ENCODE data around the gene REV3L.
"Not testable (repeated sequence)": the region's sequence is repeated elsewhere in the genome, so short reads cannot be mapped to it uniquely, and the experiment has no call there.

Gene REV3L

GRCh38 chr6:111482959-111483735 lies at the start of gene REV3L:
Gene REV3L (minus strand): TSS chr6:111483218. CDS start chr6:111482888, 330 bp downstream.
- peak; percentile 85 to 89 for DNase-seq

GRCh38 chr6:111531185-111531584 lies 48.2 kb upstream of the REV3L start:
- DNase-seq, result no peak

- DNase-seq, result no peak
Observed at GRCh38 chr6:111530667-111531066, 47.6 kb upstream of the REV3L start.

GRCh38 chr6:111530218-111530617 lies 47.2 kb upstream of the REV3L start:
- DNase-seq, result no peak

GRCh38 chr6:111527367-111527766 lies 44.3 kb upstream of the REV3L start:
- DNase-seq, result no peak

- DNase-seq, result no peak
Observed at GRCh38 chr6:111524735-111525134, 41.7 kb upstream of the REV3L start.

GRCh38 chr6:111524252-111524651 lies 41.2 kb upstream of the REV3L start:
- peak in 1 of 2 donors; percentile 27 for DNase-seq

GRCh38 chr6:111523484-111524167 lies 40.6 kb upstream of the REV3L start:
- no peak for DNase-seq

GRCh38 chr6:111522393-111523020 lies 39.5 kb upstream of the REV3L start:
- DNase-seq, result no peak

- DNase-seq, result no peak
Observed at GRCh38 chr6:111521497-111522270, 38.7 kb upstream of the REV3L start.

- DNase-seq, result no peak
Observed at GRCh38 chr6:111520524-111520923, 37.5 kb upstream of the REV3L start.

GRCh38 chr6:111517965-111518364 lies 34.9 kb upstream of the REV3L start:
- no peak for DNase-seq

GRCh38 chr6:111515259-111515658 lies 32.2 kb upstream of the REV3L start:
- DNase-seq, result no peak

GRCh38 chr6:111514531-111514930 lies 31.5 kb upstream of the REV3L start:
- not testable (repeated sequence) for DNase-seq

- not testable (repeated sequence) for DNase-seq
Observed at GRCh38 chr6:111507219-111507618, 24.2 kb upstream of the REV3L start.

- not testable (repeated sequence) for DNase-seq
Observed at GRCh38 chr6:111505498-111505897, 22.5 kb upstream of the REV3L start.

- no peak for DNase-seq
Observed at GRCh38 chr6:111503660-111504059, 20.6 kb upstream of the REV3L start.

- no peak for DNase-seq
Observed at GRCh38 chr6:111503194-111503593, 20.2 kb upstream of the REV3L start.

GRCh38 chr6:111502154-111502553 lies 19.1 kb upstream of the REV3L start:
- no peak for DNase-seq

- no peak for DNase-seq
Observed at GRCh38 chr6:111499269-111499793, 16.3 kb upstream of the REV3L start.

GRCh38 chr6:111494951-111495635 lies 12.1 kb upstream of the REV3L start:
- DNase-seq, result no peak

- no peak for DNase-seq
Observed at GRCh38 chr6:111492499-111492898, 9.5 kb upstream of the REV3L start.

All from hippocampal formation (tissue), 2 donors.